A549 (cell line): ENCODE measurements around the gene MYO18A. TPM values are rescaled to one million over a fixed set of nuclear protein-coding genes. Genes with fewer than 3 reads are reported as not detected.

ENCODE experiments used
- ATAC-seq, 2 experiments: fragments of 200-7000 bp in 1 of 2; fragments of >200 bp in 1 of 2; cut with Nextera tagmentation in 1 of 2; cut with Tn5 transposase in 1 of 2; 3 replicates each; pipeline versions ENCODE4 v1.8.0 to v1.9.1; 2018 to 2020; ENCODE audit warnings: mild to moderate bottlenecking in 1 of 2, moderate library complexity in 1 of 2
- CTCF ChIA-PET: fragments of 300-600 bp; sonication (Branson Sonifier 250); formaldehyde crosslinking; extraction: SDS; loops from one replicate; lab custom pipeline; 2021; ENCODE audit warnings: antibody characterized with exemption, inconsistent platforms; lab: Yijun Ruan, JAX
- POLR2A ChIA-PET: fragments of 350-600 bp; formaldehyde crosslinking; extraction: SDS; loops from one replicate; lab custom pipeline; 2021; ENCODE audit warnings: antibody characterized with exemption, inconsistent platforms; lab: Yijun Ruan, JAX
- DNase-seq, 2 experiments: peaks; one replicate each; pipeline versions ENCODE4 v3.0.0 to v3.0.0-alpha.2; 2011 to 2016; ENCODE audit warnings: low read depth in 1 of 2, low spot score in 1 of 2
- FAIRE-seq: peaks from 2 replicates; lab custom pipeline; 2011; peaks lifted over from hg19 to GRCh38; lab: Jason Lieb, UNC
- H3K27ac ChIP-seq, 2 experiments: fragments of >200 bp; sonication (Bioruptor Twin); formaldehyde crosslinking; 3 replicates each; pipeline ENCODE4 v1.5.1; 2016 to 2017
- H3K4me1 ChIP-seq: fragments of >200 bp; sonication (Bioruptor Twin); formaldehyde crosslinking; 3 replicates; pipeline ENCODE4 v1.6.1; 2016
- H3K4me2 ChIP-seq: fragments of >200 bp; sonication (Bioruptor Twin); formaldehyde crosslinking; 3 replicates; pipeline ENCODE4 v1.6.1; 2016
- H3K4me3 ChIP-seq: fragments of >200 bp; sonication (Bioruptor Twin); formaldehyde crosslinking; 3 replicates; pipeline ENCODE4 v1.5.1; 2016
- H3K9me3 ChIP-seq: fragments of >200 bp; sonication (Bioruptor Twin); formaldehyde crosslinking; 3 replicates; pipeline ENCODE4 v1.6.1; 2016
- EHMT2 ChIP-seq: fragments of 200-600 bp; sonication (generic); IDR thresholded peaks from 2 replicates; pipeline ENCODE4 v1.6.1; 2016; ENCODE audit warnings: antibody characterized with exemption, low read depth, mild to moderate bottlenecking, moderate library complexity
- FOSL2 ChIP-seq, 2 experiments: fragments of 450-650 bp in 1 of 2; fragments of >200 bp in 1 of 2; sonication (Bioruptor Twin) in 1 of 2; formaldehyde crosslinking; IDR thresholded peaks; 2 replicates each; pipeline versions ENCODE4 v1.5.0 to v1.6.1; 2016 to 2020; ENCODE audit warnings: mild to moderate bottlenecking in 1 of 2, moderate library complexity in 1 of 2
- HEYL ChIP-seq: fragments of 250-450 bp; sonication (Bioruptor Pico); IDR thresholded peaks from 2 replicates; pipeline ENCODE4 v1.8.0; 2021; ENCODE audit warnings: mild to moderate bottlenecking, moderate library complexity
- JUN ChIP-seq, 2 experiments: fragments of >200 bp; sonication (Bioruptor Twin); formaldehyde crosslinking; IDR thresholded peaks; 2 replicates in 1 of 2; 3 replicates in 1 of 2; pipeline ENCODE4 v1.6.1; 2016 to 2017
- MAFK ChIP-seq: fragments of 450-650 bp; IDR thresholded peaks from 2 replicates; pipeline ENCODE4 v1.6.1; 2014; ENCODE audit not compliant: partially characterized antibody
- MAZ ChIP-seq: fragments of 150-350 bp; IDR thresholded peaks from 2 replicates; pipeline ENCODE4 v1.6.1; 2014; ENCODE audit warnings: antibody characterized with exemption, low read depth, low read length, borderline replicate concordance
- NR3C1 ChIP-seq: fragments of >200 bp; sonication (Bioruptor Twin); formaldehyde crosslinking; IDR thresholded peaks from 3 replicates; pipeline ENCODE4 v1.6.1; 2017
- POLR2AphosphoS2 ChIP-seq: conservative IDR thresholded peaks from 2 replicates; pipeline ENCODE4 v1.6.1; 2012; ENCODE audit warnings: low read length, improper control_type of control experiment, inconsistent platforms
- RAD21 ChIP-seq, 2 experiments: fragments of >200 bp in 1 of 2; sonication (Bioruptor Twin) in 1 of 2; formaldehyde crosslinking in 1 of 2; IDR thresholded peaks in 1 of 2; conservative IDR thresholded peaks in 1 of 2; 2 replicates in 1 of 2; 3 replicates in 1 of 2; pipeline ENCODE4 v1.6.1; 2012 to 2018; ENCODE audit warnings: inconsistent platforms in 1 of 2
- RARB ChIP-seq: fragments of 250-450 bp; sonication (Bioruptor Pico); IDR thresholded peaks from 2 replicates; pipeline ENCODE4 v1.8.0; 2021; ENCODE audit warnings: mild to moderate bottlenecking, moderate library complexity
- RCOR1 ChIP-seq: fragments of 150-350 bp; IDR thresholded peaks from 2 replicates; pipeline ENCODE4 v1.6.1; 2014; ENCODE audit warnings: antibody characterized with exemption, low read length, low read depth
- TFCP2L1 ChIP-seq: fragments of 250-450 bp; sonication (Bioruptor Pico); IDR thresholded peaks from 2 replicates; pipeline ENCODE4 v1.5.0; 2021; ENCODE audit warnings: mild to moderate bottlenecking
- TP53 ChIP-seq: fragments of 250-450 bp; sonication (Bioruptor Pico); IDR thresholded peaks from 2 replicates; pipeline ENCODE4 v1.5.0; 2021; ENCODE audit warnings: mild to moderate bottlenecking, moderate library complexity
- ZFP36 ChIP-seq: fragments of 450-650 bp; IDR thresholded peaks from 2 replicates; pipeline ENCODE4 v1.6.1; 2014; ENCODE audit warnings: borderline replicate concordance; ENCODE audit not compliant: partially characterized antibody
- ZNF302 ChIP-seq: fragments of 250-450 bp; sonication (Bioruptor Pico); IDR thresholded peaks from 2 replicates; pipeline ENCODE4 v1.9.0; 2021; ENCODE audit warnings: inconsistent platforms, mild to moderate bottlenecking, moderate library complexity
- ZSCAN20 ChIP-seq: fragments of 250-450 bp; sonication (Bioruptor Pico); IDR thresholded peaks from 2 replicates; pipeline ENCODE4 v1.8.0; 2022; ENCODE audit warnings: mild to moderate bottlenecking, moderate library complexity
- WGBS: methylation state at CpG from one replicate; pipeline ENCODE4 v1.1.6; 2017; ENCODE audit errors: missing lambda C conversion rate; 5-methylcytosine and 5-hydroxymethylcytosine counted together
- polyA plus RNA-seq, 4 experiments: library from polyadenylated mRNA; depleted of rRNA in 3 of 4; stranded (reverse); fragments of >200 nt; fragmentation: RNase III in 1 of 4; extraction: RNeasy Plus Mini Kit Qiagen cat#74134 plus additional on column Dnase treatment in 1 of 4; gene quantifications; 2 replicates in 3 of 4; 3 replicates in 1 of 4; pipeline ENCODE4 v1.2.3, GENCODE V29; 2011 to 2017
- TF ChIP-seq, protein P1 (sequence below): fragments of 250-450 bp; sonication (Bioruptor Pico); IDR thresholded peaks from 2 replicates; pipeline ENCODE4 v1.5.0; 2020; ENCODE audit warnings: low read depth, mild to moderate bottlenecking, moderate library complexity
- TF ChIP-seq, protein P2 (sequence below): IDR thresholded peaks from 2 replicates; pipeline ENCODE4 v1.6.1; 2012
- TF ChIP-seq, protein P3 (sequence below): fragments of >200 bp; sonication (Bioruptor Twin); formaldehyde crosslinking; IDR thresholded peaks from 3 replicates; pipeline ENCODE4 v1.5.1; 2016
- TF ChIP-seq, protein P4 (sequence below): fragments of 450-650 bp; IDR thresholded peaks from 2 replicates; pipeline ENCODE4 v1.6.1; 2014; ENCODE audit warnings: antibody characterized with exemption
- TF ChIP-seq, protein P5 (sequence below): IDR thresholded peaks from 2 replicates; pipeline ENCODE4 v1.6.1; 2012

MYO18A gene
- polyA plus RNA-seq, 2 of the 4 experiments (the other 2 are of a cell fraction) = 12.3 to 28.4 TPM

DNA sequence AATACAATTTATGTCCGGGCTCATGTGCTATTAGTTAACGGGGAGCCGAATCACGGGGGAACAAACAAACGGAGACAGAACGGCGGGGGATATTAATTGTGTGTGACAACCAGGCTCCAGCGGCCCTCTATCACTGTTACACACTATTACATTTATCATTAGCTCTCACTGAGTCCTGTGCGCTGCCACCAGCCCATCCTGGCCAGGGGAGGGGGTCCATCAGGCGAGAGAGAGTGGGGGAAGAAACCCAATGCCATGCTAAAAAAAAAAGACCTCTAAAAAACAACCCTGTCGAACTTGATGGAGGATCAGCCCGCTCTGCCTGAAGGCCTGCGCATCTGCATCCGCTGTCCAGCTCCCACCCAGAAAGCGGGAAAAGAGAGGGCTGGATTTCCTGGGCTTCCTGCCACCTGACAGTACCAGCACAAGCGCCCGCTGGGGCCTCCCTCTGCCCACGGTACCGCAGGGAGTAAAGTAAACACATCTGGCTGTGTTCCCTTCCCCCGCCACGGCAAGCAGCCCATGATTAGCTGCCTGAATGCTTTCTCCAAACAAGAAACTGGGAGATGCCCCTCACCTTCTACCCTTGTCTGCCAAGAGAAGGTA lies 95.6 kb downstream of the MYO18A start:
- DNase-seq (no peak), FAIRE-seq (no peak), ATAC-seq (no peak)
- H3K9me3 ChIP-seq = no peaks in the 10 kb centered on the region
- ChIA-PET CTCF (interaction anchor here (1.1 to 1.6 kb wide), 4 partner anchors 10 to 120 kb away, joined by 3 to 5 read pairs (median 4); no protein-coding TSS in a partner anchor), POLR2A (no interaction called here)
- no peak overlapping the region for H3K27ac ChIP-seq
- TF ChIP-seq ZSCAN20 (no peak), RCOR1 (no peak), NR3C1 (no peak), ZNF302 (no peak), HEYL (CRISPR knock-in tag) (no peak), MAZ (no peak)
- WGBS = 85% methylated on average over 21 of the region's 21 CpGs
- H3K4me1 ChIP-seq = no peaks in the 10 kb centered on the region
- H3K4me3 ChIP-seq = no peak overlapping the region
- H3K4me2 ChIP-seq = no peak overlapping the region

DNA sequence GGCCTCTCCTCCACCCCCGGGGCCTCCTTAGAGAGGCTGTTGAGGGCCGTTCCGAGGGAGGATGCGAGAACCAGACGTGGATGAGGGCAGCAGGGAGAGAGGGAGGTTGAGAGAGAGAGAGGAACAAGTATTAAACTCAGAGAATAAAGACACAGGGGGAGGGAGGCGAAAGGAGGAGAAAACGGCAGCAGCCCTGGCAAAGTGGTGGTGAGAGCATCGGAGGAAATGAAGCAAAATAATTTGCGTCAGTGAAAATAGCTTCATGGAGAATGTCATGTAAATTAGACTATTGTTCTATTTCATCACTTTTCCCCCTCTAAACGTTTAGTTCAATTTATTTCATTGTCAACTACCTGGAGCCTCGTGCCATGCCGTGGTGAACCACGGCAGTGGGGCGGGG lies 99.2 kb downstream of the MYO18A start:
- ATAC-seq = no peak

More for the DNA sequence above, 99.2 kb downstream of the MYO18A start:
- WGBS = 89% methylated on average over 14 of the region's 14 CpGs
- ChIA-PET POLR2A (no interaction called here), CTCF (interaction anchor here (0.6 to 3.1 kb wide), 7 partner anchors 9 to 117 kb away, joined by 3 to 9 read pairs (median 4); no protein-coding TSS in a partner anchor)
- Histone ChIP-seq H3K4me1 (no peaks in the 10 kb centered on the region; the same call in 2 of the 3 replicates), H3K4me2 (no peak overlapping the region), H3K4me3 (no peak overlapping the region), H3K9me3 (no peaks in the 10 kb centered on the region), H3K27ac (no peak overlapping the region)
- TF ChIP-seq MAFK (no peak), RARB (CRISPR knock-in tag) (no peak), FOSL2 (IDR thresholded peaks at IDR 0.05) (no peak), FOSL2 (CRISPR knock-in tag; IDR thresholded peaks at IDR 0.05) (no peak), JUN (IDR thresholded peaks at IDR 0.05) (no peak), RAD21 (conservative IDR thresholded peaks at IDR 0.05 in 1 of 2, IDR thresholded peaks at IDR 0.05 in 1 of 2) (no peak), POLR2AphosphoS2 (no peak), TP53 (CRISPR knock-in tag) (no peak), EHMT2 (no peak), TFCP2L1 (CRISPR knock-in tag) (no peak), ZFP36 (no peak)
- TF ChIP-seq, protein P1, sequence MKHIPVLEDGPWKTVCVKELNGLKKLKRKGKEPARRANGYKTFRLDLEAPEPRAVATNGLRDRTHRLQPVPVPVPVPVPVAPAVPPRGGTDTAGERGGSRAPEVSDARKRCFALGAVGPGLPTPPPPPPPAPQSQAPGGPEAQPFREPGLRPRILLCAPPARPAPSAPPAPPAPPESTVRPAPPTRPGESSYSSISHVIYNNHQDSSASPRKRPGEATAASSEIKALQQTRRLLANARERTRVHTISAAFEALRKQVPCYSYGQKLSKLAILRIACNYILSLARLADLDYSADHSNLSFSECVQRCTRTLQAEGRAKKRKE (CRISPR knock-in tag) = no peak
- TF ChIP-seq, protein P2, sequence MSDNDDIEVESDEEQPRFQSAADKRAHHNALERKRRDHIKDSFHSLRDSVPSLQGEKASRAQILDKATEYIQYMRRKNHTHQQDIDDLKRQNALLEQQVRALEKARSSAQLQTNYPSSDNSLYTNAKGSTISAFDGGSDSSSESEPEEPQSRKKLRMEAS = no peak
- TF ChIP-seq, protein P3, sequence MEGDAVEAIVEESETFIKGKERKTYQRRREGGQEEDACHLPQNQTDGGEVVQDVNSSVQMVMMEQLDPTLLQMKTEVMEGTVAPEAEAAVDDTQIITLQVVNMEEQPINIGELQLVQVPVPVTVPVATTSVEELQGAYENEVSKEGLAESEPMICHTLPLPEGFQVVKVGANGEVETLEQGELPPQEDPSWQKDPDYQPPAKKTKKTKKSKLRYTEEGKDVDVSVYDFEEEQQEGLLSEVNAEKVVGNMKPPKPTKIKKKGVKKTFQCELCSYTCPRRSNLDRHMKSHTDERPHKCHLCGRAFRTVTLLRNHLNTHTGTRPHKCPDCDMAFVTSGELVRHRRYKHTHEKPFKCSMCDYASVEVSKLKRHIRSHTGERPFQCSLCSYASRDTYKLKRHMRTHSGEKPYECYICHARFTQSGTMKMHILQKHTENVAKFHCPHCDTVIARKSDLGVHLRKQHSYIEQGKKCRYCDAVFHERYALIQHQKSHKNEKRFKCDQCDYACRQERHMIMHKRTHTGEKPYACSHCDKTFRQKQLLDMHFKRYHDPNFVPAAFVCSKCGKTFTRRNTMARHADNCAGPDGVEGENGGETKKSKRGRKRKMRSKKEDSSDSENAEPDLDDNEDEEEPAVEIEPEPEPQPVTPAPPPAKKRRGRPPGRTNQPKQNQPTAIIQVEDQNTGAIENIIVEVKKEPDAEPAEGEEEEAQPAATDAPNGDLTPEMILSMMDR = no peak
- TF ChIP-seq, protein P4, sequence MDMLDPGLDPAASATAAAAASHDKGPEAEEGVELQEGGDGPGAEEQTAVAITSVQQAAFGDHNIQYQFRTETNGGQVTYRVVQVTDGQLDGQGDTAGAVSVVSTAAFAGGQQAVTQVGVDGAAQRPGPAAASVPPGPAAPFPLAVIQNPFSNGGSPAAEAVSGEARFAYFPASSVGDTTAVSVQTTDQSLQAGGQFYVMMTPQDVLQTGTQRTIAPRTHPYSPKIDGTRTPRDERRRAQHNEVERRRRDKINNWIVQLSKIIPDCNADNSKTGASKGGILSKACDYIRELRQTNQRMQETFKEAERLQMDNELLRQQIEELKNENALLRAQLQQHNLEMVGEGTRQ = no peak
- TF ChIP-seq, protein P5, sequence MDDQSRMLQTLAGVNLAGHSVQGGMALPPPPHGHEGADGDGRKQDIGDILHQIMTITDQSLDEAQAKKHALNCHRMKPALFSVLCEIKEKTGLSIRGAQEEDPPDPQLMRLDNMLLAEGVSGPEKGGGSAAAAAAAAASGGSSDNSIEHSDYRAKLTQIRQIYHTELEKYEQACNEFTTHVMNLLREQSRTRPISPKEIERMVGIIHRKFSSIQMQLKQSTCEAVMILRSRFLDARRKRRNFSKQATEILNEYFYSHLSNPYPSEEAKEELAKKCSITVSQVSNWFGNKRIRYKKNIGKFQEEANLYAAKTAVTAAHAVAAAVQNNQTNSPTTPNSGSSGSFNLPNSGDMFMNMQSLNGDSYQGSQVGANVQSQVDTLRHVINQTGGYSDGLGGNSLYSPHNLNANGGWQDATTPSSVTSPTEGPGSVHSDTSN = no peak
- DNase-seq (no peak), FAIRE-seq (no peak)
